ENCODE measurements around the gene MRNIP. TPM values are rescaled to one million over a fixed set of nuclear protein-coding genes. Genes with fewer than 3 reads are reported as not detected.

MRNIP gene
- total RNA-seq, 4 donors from 2014 or later = 13.7 to 44.9 (median 26.5) TPM

GRCh38 chr5:179802207-179802883, 56.3 kb downstream of the MRNIP start:
- intact Hi-C loops (cut with DNase I; ENCODE audit: low total_unique reads) = loop anchor here (10.0 kb wide), 1 partner anchor 102 kb away; the partner anchor contains the start of gene TBC1D9B
- 83 to 85% methylated on average over 15 to 18 of the region's 19 CpGs for WGBS, 2 donors

GRCh38 chr5:179801304-179802206, 57.1 kb downstream of the MRNIP start:
- intact Hi-C loops (cut with DNase I; ENCODE audit: low total_unique reads) = loop anchor here (10.0 kb wide), 1 partner anchor 103 kb away; the partner anchor contains the start of gene TBC1D9B
- no peak overlapping the region for H3K4me3 ChIP-seq (ENCODE audit: low read depth, poor library complexity, severe bottlenecking)
- peak in 1 of 3 donors; percentile 24 for TF ChIP-seq CTCF (IDR thresholded peaks at IDR 0.05)
- TF ChIP-seq POLR2A (IDR thresholded peaks at IDR 0.05) = no peak
- 62 to 76% methylated on average over 61 to 67 of the region's 67 CpGs for WGBS, 2 donors
- peak; percentile 59 to 92 for DNase-seq (ENCODE audit: low spot score in 2 of 2)

More at GRCh38 chr5:179802207-179802883, 56.3 kb downstream of the MRNIP start:
- peak; percentile 15 to 86 for DNase-seq (ENCODE audit: low spot score in 2 of 2)
- TF ChIP-seq CTCF (IDR thresholded peaks at IDR 0.05) (no peak), POLR2A (IDR thresholded peaks at IDR 0.05) (no peak)
- no peak overlapping the region for H3K4me3 ChIP-seq (ENCODE audit: low read depth, poor library complexity, severe bottlenecking)

GRCh38 chr5:179800696-179801201, 57.9 kb downstream of the MRNIP start:
- DNase-seq (ENCODE audit: low spot score in 2 of 2) = no peak
- no peak for TF ChIP-seq CTCF (IDR thresholded peaks at IDR 0.05)
- no peak for TF ChIP-seq POLR2A (IDR thresholded peaks at IDR 0.05)
- H3K4me3 ChIP-seq (ENCODE audit: low read depth, poor library complexity, severe bottlenecking) = no peak overlapping the region
- intact Hi-C loops (cut with DNase I; ENCODE audit: low total_unique reads) = loop anchor here (10.0 kb wide), 1 partner anchor 104 kb away; the partner anchor contains the start of gene TBC1D9B
- 77 to 85% methylated on average over 12 of the region's 12 CpGs for WGBS, 2 donors

- H3K4me3 ChIP-seq (ENCODE audit: low read depth, poor library complexity, severe bottlenecking) = no peak overlapping the region
- TF ChIP-seq POLR2A (IDR thresholded peaks at IDR 0.05) = no peak
- no peak for TF ChIP-seq CTCF (IDR thresholded peaks at IDR 0.05)
- DNase-seq (ENCODE audit: low spot score in 2 of 2) = peak in 1 of 2 donors; percentile 85
- WGBS, 2 donors = 93% methylated on average over 18 to 20 of the region's 21 CpGs
- intact Hi-C loops (cut with DNase I; ENCODE audit: low total_unique reads) = loop anchor here (10.0 kb wide), 1 partner anchor 105 kb away; the partner anchor contains the start of gene TBC1D9B
Observed at GRCh38 chr5:179800071-179800695, 58.4 kb downstream of the MRNIP start.

GRCh38 chr5:179799644-179799973, 59.0 kb downstream of the MRNIP start:
- DNase-seq (ENCODE audit: low spot score in 2 of 2) = no peak
- WGBS, 2 donors = 84 to 89% methylated on average over 5 of the region's 5 CpGs
- H3K4me3 ChIP-seq (ENCODE audit: low read depth, poor library complexity, severe bottlenecking) = no peak overlapping the region
- intact Hi-C loops (cut with DNase I; ENCODE audit: low total_unique reads) = no loop called here
- no peak for TF ChIP-seq CTCF (IDR thresholded peaks at IDR 0.05)
- no peak for TF ChIP-seq POLR2A (IDR thresholded peaks at IDR 0.05)

Measured in lower leg skin (tissue), 4 donors.